ENCODE results near the gene MRPL37.

MRPL37 gene

GRCh38 chr1:54219688-54220003 is 19.7 kb downstream of the MRPL37 start:
- DNase-seq (ENCODE audit: insufficient read length, low spot score) (no peak), FAIRE-seq (no peak)
- no peak for TF ChIP-seq CTCF (IDR thresholded peaks at IDR 0.05; ENCODE audit: insufficient read depth, missing control alignments)

- no peak for FAIRE-seq
- DNase-seq (ENCODE audit: insufficient read length, low spot score): no peak
- TF ChIP-seq CTCF (IDR thresholded peaks at IDR 0.05; ENCODE audit: insufficient read depth, missing control alignments): no peak
Observed at GRCh38 chr1:54220004-54220811, 20.2 kb downstream of the MRPL37 start.

DNA sequence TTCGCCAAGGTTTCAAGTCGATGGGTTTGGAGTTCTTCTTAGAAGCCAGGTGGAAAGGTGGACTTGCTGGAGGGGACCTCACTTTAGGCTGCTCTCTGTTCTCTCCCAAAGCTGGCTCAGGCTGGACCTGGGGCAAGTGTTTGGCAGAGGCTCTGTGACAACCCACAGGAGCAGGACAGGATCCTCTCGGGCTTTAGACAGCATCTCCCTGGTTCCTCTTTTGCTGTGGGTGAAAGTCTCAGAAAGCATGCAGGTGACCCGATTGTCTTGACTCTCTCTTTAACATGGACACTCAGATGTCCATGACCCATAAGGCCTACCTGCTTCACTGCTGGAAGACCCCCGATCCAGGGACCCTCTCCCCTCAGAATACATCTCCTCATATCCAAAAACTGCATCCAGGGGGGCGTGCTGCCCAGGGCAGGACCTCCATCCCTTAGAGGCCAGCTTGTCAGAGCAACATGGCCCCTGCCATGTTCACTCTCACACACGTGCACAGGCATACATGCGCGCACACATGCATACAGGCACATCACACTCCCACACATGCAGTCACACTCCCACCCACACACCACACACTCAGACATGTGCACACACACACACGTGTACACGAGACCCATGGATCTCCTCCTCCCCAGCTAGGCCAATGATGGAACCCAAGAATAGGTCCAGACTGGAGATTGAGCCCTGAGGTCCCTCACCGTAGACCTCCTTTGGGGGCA is 21.3 kb downstream of the MRPL37 start:
- DNase-seq (ENCODE audit: insufficient read length, low spot score): no peak
- no peak for TF ChIP-seq CTCF (IDR thresholded peaks at IDR 0.05; ENCODE audit: insufficient read depth, missing control alignments)
- FAIRE-seq: no peak

- TF ChIP-seq CTCF (IDR thresholded peaks at IDR 0.05; ENCODE audit: insufficient read depth, missing control alignments): no peak
- no peak for FAIRE-seq
- DNase-seq (ENCODE audit: insufficient read length, low spot score): no peak
Observed at GRCh38 chr1:54221867-54222484, 22.0 kb downstream of the MRPL37 start.

DNA sequence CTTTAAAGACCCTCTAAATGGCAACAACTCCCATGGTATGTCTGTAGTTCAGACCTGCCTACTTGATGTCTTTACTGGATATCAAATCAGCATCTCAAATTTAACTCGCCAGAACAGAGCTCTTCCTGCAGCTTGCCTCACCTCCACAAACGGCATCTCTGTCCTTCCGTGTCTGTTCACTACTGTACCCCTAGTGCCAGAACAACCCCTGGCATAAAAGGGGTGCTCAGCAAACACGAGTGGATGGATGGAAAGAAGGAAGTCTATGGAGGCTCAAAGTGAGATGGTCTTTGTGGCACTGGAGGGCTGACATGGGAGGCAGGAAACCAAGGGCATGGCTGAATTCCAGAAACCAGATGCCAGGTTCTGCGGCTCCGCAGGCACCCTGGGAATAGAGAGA is 22.7 kb downstream of the MRPL37 start:
- FAIRE-seq (no peak), DNase-seq (ENCODE audit: insufficient read length, low spot score) (no peak)
- no peak for TF ChIP-seq CTCF (IDR thresholded peaks at IDR 0.05; ENCODE audit: insufficient read depth, missing control alignments)

- FAIRE-seq (no peak), DNase-seq (ENCODE audit: insufficient read length, low spot score) (no peak)
- TF ChIP-seq CTCF (IDR thresholded peaks at IDR 0.05; ENCODE audit: insufficient read depth, missing control alignments): no peak
Observed at GRCh38 chr1:54223441-54224202, 23.7 kb downstream of the MRPL37 start.
